BLaER1 treated with 17β-estradiol and CSF1 and Interleukin-3, amounts not matched to agents 10 nM and 100 nM (cell line): ENCODE data around the gene SLC24A3.
A peak's percentile ranks its signal among the peaks of the same experiment; 100 is the strongest.
"Not testable (repeated sequence)": the region's sequence is repeated elsewhere in the genome, so short reads cannot be mapped to it uniquely, and the experiment has no call there.

Experiments
- H3K27ac ChIP-seq, 11 experiments: shearing (Covaris generic); formaldehyde crosslinking; 2 replicates each; pipeline ENCODE4 v1.8.1; 2022
- H3K27me3 ChIP-seq, 11 experiments: shearing (Covaris generic); formaldehyde crosslinking; 2 replicates each; pipeline ENCODE4 v1.8.1; 2022
- H3K36me3 ChIP-seq, 11 experiments: shearing (Covaris generic); formaldehyde crosslinking; 2 replicates each; pipeline ENCODE4 v1.8.1; 2022
- H3K4me1 ChIP-seq, 10 experiments: shearing (Covaris generic); formaldehyde crosslinking; 2 replicates each; pipeline ENCODE4 v1.8.1; 2022
- H3K4me2 ChIP-seq, 11 experiments: shearing (Covaris generic); formaldehyde crosslinking; 2 replicates each; pipeline ENCODE4 v1.8.1; 2022
- H3K4me3 ChIP-seq, 10 experiments: shearing (Covaris generic); formaldehyde crosslinking; 2 replicates each; pipeline ENCODE4 v1.8.1; 2022
- H3K9ac ChIP-seq, 11 experiments: shearing (Covaris generic); formaldehyde crosslinking; 2 replicates each; pipeline ENCODE4 v1.8.1; 2022
- H3K9me3 ChIP-seq, 11 experiments: shearing (Covaris generic); formaldehyde crosslinking; replicated peaks in 1 of 11; 2 replicates each; pipeline ENCODE4 v1.8.1; 2022
- H4K20me1 ChIP-seq, 11 experiments: shearing (Covaris generic); formaldehyde crosslinking; 2 replicates each; pipeline ENCODE4 v1.8.1; 2022
- Cebpa-rat ChIP-seq, 11 experiments: shearing (Covaris generic); IDR thresholded peaks; 2 replicates each; pipeline ENCODE4 v1.8.1; 2022

Gene SLC24A3

GRCh38 chr20:19747903-19748302, 535.5 kb downstream of the SLC24A3 start:
- Histone ChIP-seq H3K4me1 (peaks cover 23 to 33% (median 27%) of the 10 kb centered on the region in 10 experiments), H3K36me3 (no peaks in the 10 kb centered on the region), H4K20me1 (no peaks in the 10 kb centered on the region), H3K27ac (no peak overlapping the region), H3K9me3 (peaks cover 14 to 19% (median 16%) of the 10 kb centered on the region in 11 experiments), H3K9ac (no peak overlapping the region), H3K27me3 (no peaks in the 10 kb centered on the region), H3K4me2 (no peak overlapping the region), H3K4me3 (no peak overlapping the region)
- TF ChIP-seq Cebpa-rat (IDR thresholded peaks at IDR 0.05) = no peak

GRCh38 chr20:19748681-19749080, 536.2 kb downstream of the SLC24A3 start:
- no peak overlapping the region for H3K9ac ChIP-seq

GRCh38 chr20:19749618-19750071, 537.2 kb downstream of the SLC24A3 start:
- Histone ChIP-seq H3K27me3 (no peaks in the 10 kb centered on the region), H3K9ac (no peak overlapping the region), H3K4me3 (no peak overlapping the region)

More at GRCh38 chr20:19748681-19749080, 536.2 kb downstream of the SLC24A3 start:
- no peaks in the 10 kb centered on the region for H3K27me3 ChIP-seq
- peaks cover 15 to 25% (median 19%) of the 10 kb centered on the region in 10 experiments for H3K4me1 ChIP-seq
- TF ChIP-seq Cebpa-rat (IDR thresholded peaks at IDR 0.05) = no peak
- H3K36me3 ChIP-seq = no peaks in the 10 kb centered on the region
- peaks cover 14 to 19% (median 16%) of the 10 kb centered on the region in 11 experiments for H3K9me3 ChIP-seq
- no peak overlapping the region for H3K27ac ChIP-seq
- H3K4me3 ChIP-seq = no peak overlapping the region
- no peaks in the 10 kb centered on the region for H4K20me1 ChIP-seq
- H3K4me2 ChIP-seq = no peak overlapping the region

GRCh38 chr20:19750101-19750606, 537.7 kb downstream of the SLC24A3 start:
- Histone ChIP-seq H3K27ac (no peak overlapping the region), H3K4me3 (no peak overlapping the region), H3K9ac (no peak overlapping the region), H3K9me3 (peaks cover 7 to 10% (median 9%) of the 10 kb centered on the region in 11 experiments), H3K36me3 (no peaks in the 10 kb centered on the region), H4K20me1 (no peaks in the 10 kb centered on the region), H3K27me3 (no peaks in the 10 kb centered on the region), H3K4me2 (peak overlapping the region in 10 of 11 experiments; percentile 21 to 91 (median 50); a peak in 14 of 22 replicates), H3K4me1 (peaks cover 12 to 22% (median 15%) of the 10 kb centered on the region in 10 experiments)
- no peak for TF ChIP-seq Cebpa-rat (IDR thresholded peaks at IDR 0.05)

More at GRCh38 chr20:19749618-19750071, 537.2 kb downstream of the SLC24A3 start:
- Histone ChIP-seq H4K20me1 (no peaks in the 10 kb centered on the region), H3K9me3 (peaks cover 12 to 15% (median 14%) of the 10 kb centered on the region in 11 experiments), H3K4me2 (peak overlapping the region in 1 of 11 experiments; percentile 91; a peak in 1 of 22 replicates), H3K27ac (no peak overlapping the region), H3K36me3 (no peaks in the 10 kb centered on the region), H3K4me1 (peaks cover 12 to 22% (median 15%) of the 10 kb centered on the region in 10 experiments)
- TF ChIP-seq Cebpa-rat (IDR thresholded peaks at IDR 0.05) = no peak

GRCh38 chr20:19750907-19751636, 538.6 kb downstream of the SLC24A3 start:
- Histone ChIP-seq H3K9ac (peak overlapping the region in 8 of 11 experiments; percentile 8 to 65 (median 30); a peak in 6 of 22 replicates), H4K20me1 (no peaks in the 10 kb centered on the region), H3K9me3 (peaks cover 0 to under 1% (median 0%) of the 10 kb centered on the region in 11 experiments; a peak in 7 of 22 replicates), H3K36me3 (no peaks in the 10 kb centered on the region), H3K4me1 (peaks cover 12 to 22% (median 15%) of the 10 kb centered on the region in 10 experiments), H3K4me2 (peak overlapping the region; percentile 21 to 91 (median 48)), H3K4me3 (no peak overlapping the region), H3K27me3 (no peaks in the 10 kb centered on the region), H3K27ac (peak overlapping the region; percentile 21 to 77 (median 56); a peak in 20 of 22 replicates)
- no peak for TF ChIP-seq Cebpa-rat (IDR thresholded peaks at IDR 0.05)

GRCh38 chr20:19754201-19754600, 541.8 kb downstream of the SLC24A3 start:
- H3K36me3 ChIP-seq, H4K20me1 ChIP-seq, H3K9ac ChIP-seq, H3K9me3 ChIP-seq, H3K27ac ChIP-seq, H3K27me3 ChIP-seq, H3K4me3 ChIP-seq, H3K4me2 ChIP-seq: not testable (repeated sequence)
- H3K4me1 ChIP-seq = peaks cover 26 to 36% (median 34%) of the 10 kb centered on the region in 10 experiments

GRCh38 chr20:19756761-19757486, 544.5 kb downstream of the SLC24A3 start:
- peaks cover 36 to 47% (median 42%) of the 10 kb centered on the region in 10 experiments for H3K4me1 ChIP-seq
- TF ChIP-seq Cebpa-rat (IDR thresholded peaks at IDR 0.05) = no peak
- peaks cover 0 to 23% (median 0%) of the 10 kb centered on the region in 11 experiments; a peak in 4 of 22 replicates for H4K20me1 ChIP-seq
- peak overlapping the region; percentile 90 to 100 (median 98) for H3K4me2 ChIP-seq
- peak overlapping the region; percentile 84 to 94 (median 86) for H3K27ac ChIP-seq
- H3K27me3 ChIP-seq = no peaks in the 10 kb centered on the region
- H3K4me3 ChIP-seq = peak overlapping the region; percentile 68 to 84 (median 76)
- no peaks in the 10 kb centered on the region; a peak in 1 of 22 replicates for H3K36me3 ChIP-seq
- H3K9ac ChIP-seq = peak overlapping the region; percentile 73 to 93 (median 87)
- H3K9me3 ChIP-seq = no peaks in the 10 kb centered on the region

GRCh38 chr20:19757487-19758132, 545.2 kb downstream of the SLC24A3 start:
- Histone ChIP-seq H3K27ac (peak overlapping the region; percentile 84 to 94 (median 86)), H3K36me3 (peaks cover 0 to under 1% (median 0%) of the 10 kb centered on the region in 11 experiments; a peak in 1 of 22 replicates), H3K4me2 (peak overlapping the region; percentile 90 to 100 (median 98)), H3K4me3 (peak overlapping the region; percentile 68 to 84 (median 76)), H3K27me3 (no peaks in the 10 kb centered on the region), H4K20me1 (peaks cover 0 to 27% (median 0%) of the 10 kb centered on the region in 11 experiments; a peak in 4 of 22 replicates), H3K9ac (peak overlapping the region; percentile 73 to 93 (median 87)), H3K9me3 (no peaks in the 10 kb centered on the region), H3K4me1 (peaks cover 39 to 53% (median 46%) of the 10 kb centered on the region in 10 experiments)
- no peak for TF ChIP-seq Cebpa-rat (IDR thresholded peaks at IDR 0.05)
